Activated T-cell treated with anti-CD3 and anti-CD28 coated beads for 48 hours (primary cell): Measurements from ENCODE around the gene TTLL10.
"Not testable (repeated sequence)": the region's sequence is repeated elsewhere in the genome, so short reads cannot be mapped to it uniquely, and the experiment has no call there.

Source experiments
- DNase-seq: peaks from one replicate; pipeline ENCODE4 v3.0.0-alpha.2; 2020; ENCODE audit warnings: low read depth

Gene TTLL10

DNA sequence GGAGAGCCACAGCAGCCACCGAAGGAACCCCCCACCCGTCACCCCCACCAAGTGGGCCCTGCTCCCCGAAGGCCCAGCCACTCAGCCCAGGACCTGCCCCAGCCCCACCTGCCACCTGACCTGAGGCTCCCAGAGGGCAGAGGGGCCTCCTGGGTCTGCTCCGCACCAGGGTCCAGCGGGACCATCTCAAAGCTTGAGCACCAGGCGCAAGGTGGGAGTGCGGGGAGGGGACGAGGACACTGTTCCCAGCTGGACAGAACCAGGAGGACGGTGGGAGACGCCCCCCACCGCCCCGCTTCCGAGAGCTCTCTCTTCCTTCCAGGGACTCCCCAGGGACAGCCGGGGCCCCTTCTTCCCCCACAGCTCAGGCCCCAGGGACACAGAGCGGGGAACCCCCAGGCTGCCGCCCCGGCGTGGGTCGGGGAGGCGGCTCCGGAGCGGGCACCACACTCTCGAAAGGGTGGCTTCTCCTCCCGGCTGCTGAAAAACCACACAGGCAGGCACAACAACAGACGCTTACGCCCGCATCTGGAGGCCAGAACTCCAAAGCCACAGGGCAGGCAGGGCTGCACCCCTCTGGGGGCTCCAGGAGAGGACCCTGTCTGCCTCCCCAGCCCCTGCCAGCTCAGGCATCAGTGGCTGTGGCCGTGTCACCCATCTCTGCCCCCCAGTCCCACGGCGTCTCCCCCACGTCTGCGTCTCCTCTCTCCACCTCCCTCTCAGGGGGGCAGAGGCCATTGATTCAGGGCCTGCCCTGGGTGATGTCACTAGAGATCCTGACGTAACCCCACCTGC, 1.9 kb upstream of the TTLL10 start:
- no peak for DNase-seq

GRCh38 chr1:1173061-1173792, 453 bp upstream of the TTLL10 start:
- DNase-seq: no peak

DNA sequence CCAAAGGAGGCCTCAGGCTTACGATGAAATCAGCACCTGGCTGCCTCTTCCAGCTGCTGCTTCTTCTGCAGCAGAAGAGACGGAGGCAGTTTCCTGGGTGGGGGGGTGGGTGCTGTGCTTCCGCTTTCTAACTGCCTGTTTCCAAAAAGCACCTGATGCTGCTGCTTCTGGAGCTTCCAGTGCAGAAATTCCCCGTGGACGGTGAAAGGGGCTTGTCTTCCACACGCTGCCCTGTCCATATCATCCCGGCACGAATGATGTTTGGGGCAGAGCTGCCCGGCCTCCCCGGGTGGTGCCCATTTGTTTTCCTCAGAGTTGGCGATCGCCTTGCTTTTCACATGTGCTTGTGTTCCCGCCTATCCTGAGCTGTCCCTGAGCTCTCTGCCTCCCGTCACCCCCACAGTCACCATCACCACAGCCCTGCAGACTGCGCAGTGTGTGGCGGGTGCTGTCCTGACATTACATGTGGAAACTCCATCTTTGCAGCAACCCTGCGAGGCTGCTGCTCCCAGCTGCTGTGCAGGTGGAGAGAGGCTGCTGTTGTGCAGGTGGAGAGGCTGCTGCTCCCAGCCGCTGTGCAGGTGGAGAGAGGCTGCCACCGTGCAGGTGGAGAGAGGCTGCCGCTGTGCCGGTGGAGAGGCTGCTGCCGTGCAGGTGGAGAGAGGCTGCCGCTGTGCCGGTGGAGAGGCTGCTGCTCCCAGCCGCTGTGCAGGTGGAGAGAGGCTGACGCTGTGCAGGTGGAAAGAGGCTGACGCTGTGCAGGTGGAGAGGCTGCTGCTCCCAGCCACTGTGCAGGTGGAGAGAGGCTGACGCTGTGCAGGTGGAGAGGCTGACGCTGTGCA, 1.8 kb downstream of the TTLL10 start:
- DNase-seq: no peak

DNA sequence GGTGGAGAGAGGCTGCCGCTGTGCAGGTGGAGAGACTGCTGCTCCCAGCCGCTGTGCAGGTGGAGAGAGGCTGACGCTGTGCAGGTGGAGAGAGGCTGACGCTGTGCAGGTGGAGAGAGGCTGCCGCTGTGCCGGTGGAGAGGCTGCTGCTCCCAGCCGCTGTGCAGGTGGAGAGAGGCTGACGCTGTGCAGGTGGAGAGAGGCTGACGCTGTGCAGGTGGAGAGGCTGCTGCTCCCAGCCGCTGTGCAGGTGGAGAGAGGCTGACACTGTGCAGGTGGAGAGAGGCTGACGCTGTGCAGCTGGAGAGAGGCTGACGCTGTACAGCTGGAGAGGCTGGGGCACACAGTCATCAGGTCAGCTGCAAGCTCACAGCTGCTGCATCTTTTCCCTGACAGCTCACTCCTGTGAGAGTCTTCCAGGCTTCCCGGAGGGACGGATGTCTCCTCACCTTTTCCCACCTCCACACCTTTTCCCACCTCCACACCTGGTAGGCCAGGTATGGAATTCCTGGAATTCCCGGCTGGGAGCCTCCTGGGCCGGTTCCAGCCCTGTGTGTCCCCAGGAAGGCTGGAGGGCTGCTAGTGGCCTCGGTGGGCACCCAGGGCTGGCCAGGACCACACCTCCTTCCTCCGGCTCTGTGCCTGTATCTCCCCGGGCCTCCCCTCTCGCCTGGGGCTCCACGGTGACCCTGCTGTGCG, 2.5 kb downstream of the TTLL10 start:
- DNase-seq: not testable (repeated sequence)

DNA sequence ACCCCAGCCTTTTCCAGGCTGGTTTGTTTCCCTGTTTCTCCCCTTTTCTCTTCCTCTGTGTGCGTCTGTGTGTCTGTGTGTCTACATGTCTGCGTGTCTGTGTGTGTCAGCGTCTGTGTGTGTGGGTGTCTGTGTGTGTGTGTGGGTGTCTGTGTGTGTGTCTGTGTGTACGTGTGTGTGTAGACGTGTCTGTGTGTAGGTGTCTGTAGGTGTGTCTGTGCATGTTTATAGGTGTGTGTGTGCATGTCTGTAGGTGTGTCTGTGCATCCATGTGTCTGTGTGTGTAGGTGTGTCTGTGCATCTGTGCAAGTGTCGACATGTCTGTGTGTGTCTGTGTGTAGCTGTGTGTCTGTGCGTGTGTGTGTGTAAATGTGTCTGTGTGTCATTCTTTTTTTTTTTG, 3.3 kb downstream of the TTLL10 start:
- no peak for DNase-seq

DNA sequence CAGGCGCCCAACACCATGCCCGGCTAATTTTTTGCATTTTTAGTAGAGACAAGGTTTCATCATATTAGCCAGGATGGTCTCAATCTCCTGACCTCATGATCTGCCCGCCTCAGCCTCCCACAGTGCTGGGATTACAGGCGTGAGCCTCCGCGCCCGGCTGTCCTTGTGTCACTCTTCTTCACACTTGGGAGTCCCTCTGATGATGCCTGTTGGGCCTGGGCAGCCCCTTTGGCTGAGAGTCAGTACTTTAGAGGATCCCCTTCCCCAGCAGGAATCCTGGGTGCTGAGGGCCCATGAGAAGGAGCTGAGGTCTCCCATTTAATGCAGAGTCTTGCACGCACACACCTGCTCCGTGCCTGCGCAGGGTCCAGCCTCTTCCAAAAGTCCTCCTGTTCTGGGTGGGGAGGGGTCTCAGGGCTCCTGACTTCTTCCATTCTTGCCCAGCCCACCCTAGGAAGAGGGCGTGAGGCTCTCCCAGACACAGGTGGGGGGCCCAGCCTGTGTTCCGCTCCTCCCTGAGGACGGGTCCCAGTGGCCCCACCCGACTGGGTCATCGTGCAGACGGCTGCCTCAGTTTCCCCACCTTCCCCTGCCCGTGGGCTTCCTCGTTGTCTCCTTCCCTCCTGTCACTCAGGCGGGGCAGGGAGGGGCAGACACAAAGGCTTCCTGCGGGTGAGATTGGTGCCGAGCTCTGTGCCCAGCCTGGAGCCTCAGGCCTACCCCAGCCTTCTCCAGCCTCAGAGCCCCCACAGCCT, 3.9 kb downstream of the TTLL10 start:
- DNase-seq: no peak

GRCh38 chr1:1178794-1179331, 5.2 kb downstream of the TTLL10 start:
- no peak for DNase-seq

DNA sequence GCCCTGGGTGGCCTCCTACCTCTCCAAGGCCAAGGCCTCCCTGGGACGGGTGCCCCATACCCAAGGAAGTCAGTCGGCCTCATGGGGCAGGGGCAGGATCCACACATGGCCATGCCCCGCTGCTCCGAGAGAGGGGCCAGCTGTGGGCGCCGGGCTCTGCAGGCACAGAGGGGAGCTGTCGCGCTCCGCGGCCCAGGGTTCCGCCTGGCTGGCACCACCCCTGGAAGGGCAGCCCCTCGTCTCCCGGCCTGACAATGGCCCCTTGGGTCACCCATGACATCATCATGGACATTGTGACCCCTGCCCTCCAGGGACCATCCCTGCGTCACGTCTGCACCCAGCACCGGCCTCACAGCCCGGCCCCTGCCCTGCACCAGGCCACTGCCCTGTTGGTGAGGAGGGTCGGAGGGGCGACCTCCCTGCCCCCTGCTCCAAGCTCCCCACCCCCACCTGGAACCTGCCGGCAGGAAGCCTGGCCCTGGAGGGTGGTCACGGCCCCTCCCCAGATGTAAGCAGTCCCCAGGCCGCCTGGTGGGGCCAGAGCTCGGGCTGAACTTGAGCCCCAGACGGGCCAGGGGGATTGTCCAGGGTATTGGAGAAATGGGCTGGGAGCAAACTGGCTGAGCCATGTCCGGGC, 5.8 kb downstream of the TTLL10 start:
- no peak for DNase-seq

DNA sequence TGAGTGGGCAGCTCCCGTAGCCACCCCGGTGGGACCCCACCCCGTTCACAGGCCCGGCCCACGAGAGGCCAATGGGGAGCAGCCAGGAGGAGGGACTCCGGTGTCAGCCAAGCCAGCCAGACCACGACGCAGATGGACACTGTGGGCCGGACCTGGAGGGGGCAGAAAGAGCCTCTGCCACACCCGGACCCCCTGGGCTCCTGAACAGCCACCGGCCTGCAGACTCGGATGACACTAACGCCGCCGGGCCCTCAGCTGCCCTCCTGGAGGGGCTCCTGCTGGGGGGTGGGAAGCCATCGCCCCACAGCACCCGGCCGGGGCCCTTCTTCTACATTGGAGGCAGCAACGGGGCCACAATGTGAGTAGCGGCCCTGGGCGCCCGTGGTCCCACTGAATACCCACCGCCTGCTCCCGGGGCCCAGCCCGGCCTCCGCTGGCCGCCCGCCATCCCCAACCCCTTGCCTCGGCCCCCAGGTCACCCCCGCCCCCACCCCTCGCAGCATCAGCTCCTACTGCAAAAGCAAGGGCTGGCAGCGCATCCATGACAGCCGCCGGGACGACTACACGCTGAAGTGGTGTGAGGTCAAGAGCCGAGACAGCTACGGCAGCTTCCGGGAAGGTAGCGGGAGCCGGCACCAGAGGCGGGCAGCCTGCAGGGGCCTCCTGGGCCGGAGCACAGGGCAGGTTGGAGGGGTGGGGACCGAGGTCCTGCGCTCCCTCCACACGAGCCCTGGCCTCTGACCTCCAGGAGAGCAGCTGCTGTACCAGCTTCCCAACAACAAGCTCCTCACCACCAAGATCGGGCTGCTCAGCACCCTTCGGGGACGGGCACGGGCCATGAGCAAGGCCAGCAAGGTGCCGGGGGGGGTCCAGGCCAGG, 6.5 kb downstream of the TTLL10 start:
- no peak for DNase-seq

- no peak for DNase-seq
These were observed 7.7 kb downstream of the TTLL10 start for GRCh38 chr1:1181129-1181937.

DNA sequence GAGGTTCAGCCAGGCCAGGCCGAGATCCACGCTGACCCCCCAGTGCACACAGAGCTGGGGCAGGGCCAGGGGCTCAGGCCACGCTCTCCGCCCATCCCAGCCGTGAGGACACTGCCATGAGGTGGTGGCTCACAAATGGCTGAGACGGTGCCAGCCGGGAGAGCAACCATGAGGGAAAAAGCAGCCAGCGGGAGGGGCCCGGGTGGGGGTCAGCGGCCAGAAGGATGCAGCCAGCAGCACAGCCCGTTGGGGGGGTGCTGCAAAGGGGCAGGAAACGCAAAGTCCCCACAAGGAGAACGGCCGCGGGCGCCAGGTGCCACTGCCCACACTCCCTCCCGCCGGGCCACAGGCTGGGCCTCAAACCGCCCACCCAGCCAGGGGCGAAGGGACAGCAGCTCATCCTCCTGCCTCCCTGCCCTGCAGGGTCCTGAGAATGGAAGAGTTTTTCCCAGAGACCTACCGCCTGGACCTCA, 8.3 kb downstream of the TTLL10 start:
- no peak for DNase-seq

DNA sequence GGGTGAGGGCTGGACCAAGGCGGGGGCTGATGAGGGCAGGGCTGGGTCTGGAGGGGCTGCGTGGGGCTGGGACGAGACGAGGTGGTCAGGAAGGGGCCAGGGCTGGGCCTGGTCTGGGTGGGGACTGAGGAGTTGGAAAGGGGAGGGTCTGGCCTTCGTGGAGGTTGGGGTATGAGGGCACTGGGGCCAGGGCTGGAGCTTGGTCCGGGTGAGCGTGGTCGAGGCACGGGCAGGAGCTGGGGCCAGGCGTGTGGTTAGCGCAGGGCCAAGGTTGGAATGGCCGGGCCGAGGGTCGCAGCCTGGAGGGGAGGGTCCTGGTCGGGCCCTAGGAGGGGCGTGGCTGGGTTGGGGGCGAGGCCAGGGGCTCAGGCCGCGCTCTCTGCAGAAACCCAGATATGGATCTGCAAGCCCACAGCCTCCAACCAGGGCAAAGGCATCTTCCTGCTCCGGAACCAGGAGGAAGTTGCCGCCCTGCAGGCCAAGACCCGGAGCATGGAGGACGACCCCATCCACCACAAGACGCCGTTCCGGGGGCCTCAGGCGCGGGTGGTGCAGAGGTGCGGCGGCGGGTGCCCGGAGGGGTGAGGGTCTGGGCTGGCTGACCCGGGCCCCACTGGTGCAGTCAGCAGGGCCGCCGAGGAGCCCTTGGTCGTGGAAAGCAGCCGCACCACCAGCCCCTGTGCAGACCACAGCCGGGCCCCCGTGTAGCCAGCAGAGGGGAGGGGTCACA, 9.0 kb downstream of the TTLL10 start:
- DNase-seq: no peak

- no peak for DNase-seq
These were observed 9.6 kb downstream of the TTLL10 start for GRCh38 chr1:1183221-1183747.

DNA sequence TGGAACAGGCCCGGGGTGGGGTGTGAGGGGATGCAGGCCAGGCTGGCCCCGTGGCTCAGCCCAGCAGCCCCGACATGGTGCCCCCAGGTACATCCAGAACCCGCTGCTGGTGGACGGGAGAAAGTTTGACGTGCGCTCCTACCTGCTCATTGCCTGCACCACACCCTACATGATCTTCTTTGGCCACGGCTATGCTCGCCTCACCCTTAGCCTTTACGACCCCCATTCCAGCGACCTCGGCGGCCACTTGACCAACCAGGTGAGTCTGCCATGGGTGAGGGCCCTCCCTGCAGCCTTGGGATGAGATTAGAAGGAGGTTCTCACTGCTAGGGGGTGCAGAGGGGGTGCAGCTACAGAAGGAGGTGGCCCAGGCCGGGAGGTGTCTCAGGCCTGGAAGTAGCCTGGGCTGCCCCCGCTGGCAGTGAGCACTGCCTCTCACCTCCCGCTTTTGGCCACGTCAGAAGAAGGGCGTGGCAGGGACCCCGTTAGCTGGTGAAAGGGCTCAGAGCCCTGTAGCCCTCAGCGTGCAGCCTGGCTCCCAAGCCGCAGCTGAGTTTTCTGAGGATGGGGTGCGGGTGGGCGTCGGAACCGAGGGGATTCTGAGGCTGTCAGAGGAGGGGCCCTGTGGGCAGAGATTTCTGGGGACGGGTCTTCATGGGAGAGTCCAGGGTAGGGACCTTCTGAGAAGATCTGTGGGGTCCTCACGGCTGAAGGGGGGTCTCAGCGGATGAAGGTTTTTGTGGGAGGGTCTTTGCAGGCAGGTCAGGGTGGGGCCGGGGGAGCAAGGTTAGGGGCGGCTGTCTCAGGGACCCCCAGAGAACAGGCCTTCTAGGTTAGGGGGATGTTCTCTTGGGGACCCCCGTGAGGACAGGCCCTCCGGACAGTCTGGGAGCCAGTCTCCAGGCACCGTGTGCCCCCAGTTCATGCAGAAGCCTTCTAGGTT, 10.4 kb downstream of the TTLL10 start:
- no peak for DNase-seq

DNA sequence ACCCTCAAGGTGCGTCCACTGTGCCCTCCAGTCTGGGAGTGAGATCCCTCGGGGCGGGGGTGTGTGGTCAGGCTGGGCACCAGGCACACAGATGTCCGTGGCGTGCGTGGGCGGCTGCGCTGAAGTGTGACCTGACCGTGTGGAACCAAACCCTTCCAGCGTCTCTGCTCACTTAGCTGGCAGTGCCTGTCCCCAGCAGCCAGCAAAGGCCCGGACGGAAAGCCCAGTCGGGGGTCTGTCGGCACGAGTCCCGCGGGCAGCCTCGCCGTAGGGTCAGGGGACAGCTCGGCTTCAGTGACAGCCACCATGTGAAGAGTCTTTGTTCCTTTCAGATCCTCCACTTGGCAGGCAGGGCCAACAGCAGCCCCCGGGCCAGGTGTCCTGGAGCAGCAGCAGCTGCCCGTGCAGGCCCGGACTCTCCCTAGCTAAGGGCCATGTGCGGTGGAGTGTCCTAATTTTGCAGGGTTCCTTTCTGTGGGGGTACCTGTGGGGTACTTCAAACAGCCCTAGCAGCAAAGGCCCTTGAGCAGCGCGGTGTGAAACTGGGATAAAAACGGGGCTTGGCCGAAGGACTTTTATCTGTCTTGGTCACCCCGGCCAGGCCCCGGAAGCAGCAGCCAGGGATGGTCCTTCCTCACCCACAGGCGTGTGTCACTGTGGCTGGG, 11.6 kb downstream of the TTLL10 start:
- no peak for DNase-seq

- no peak for DNase-seq
These were observed 14.3 kb downstream of the TTLL10 start for GRCh38 chr1:1187938-1188337.
